ENCODE results near the gene PTGES.
"Not testable (repeated sequence)": the region's sequence is repeated elsewhere in the genome, so short reads cannot be mapped to it uniquely, and the experiment has no call there.

The PTGES gene

DNA sequence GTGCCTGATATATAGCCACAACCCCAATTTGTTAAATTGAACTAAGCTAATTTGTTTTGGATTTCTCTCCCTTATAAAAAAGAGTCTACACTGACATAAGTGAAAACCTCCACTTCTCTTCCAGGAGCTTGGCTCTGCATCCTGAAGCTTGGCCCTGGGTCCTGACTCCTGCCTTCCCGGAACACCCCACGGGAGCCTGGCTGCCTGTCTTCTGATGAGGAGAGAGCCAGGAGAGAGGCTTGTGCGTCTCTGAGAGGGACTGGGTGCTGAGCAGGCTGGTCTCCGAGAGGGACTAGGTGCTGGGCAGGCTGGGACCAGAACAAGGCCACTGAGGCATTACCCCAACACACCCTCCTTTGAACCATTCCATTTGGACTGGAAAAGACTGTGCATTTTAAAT is 6.5 kb upstream of the PTGES start:
- no peak for DNase-seq (ENCODE audit: low spot score)
- TF ChIP-seq, protein P1, sequence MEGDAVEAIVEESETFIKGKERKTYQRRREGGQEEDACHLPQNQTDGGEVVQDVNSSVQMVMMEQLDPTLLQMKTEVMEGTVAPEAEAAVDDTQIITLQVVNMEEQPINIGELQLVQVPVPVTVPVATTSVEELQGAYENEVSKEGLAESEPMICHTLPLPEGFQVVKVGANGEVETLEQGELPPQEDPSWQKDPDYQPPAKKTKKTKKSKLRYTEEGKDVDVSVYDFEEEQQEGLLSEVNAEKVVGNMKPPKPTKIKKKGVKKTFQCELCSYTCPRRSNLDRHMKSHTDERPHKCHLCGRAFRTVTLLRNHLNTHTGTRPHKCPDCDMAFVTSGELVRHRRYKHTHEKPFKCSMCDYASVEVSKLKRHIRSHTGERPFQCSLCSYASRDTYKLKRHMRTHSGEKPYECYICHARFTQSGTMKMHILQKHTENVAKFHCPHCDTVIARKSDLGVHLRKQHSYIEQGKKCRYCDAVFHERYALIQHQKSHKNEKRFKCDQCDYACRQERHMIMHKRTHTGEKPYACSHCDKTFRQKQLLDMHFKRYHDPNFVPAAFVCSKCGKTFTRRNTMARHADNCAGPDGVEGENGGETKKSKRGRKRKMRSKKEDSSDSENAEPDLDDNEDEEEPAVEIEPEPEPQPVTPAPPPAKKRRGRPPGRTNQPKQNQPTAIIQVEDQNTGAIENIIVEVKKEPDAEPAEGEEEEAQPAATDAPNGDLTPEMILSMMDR (IDR thresholded peaks at IDR 0.05; ENCODE audit: extremely low read depth, missing control alignments) = no peak

DNA sequence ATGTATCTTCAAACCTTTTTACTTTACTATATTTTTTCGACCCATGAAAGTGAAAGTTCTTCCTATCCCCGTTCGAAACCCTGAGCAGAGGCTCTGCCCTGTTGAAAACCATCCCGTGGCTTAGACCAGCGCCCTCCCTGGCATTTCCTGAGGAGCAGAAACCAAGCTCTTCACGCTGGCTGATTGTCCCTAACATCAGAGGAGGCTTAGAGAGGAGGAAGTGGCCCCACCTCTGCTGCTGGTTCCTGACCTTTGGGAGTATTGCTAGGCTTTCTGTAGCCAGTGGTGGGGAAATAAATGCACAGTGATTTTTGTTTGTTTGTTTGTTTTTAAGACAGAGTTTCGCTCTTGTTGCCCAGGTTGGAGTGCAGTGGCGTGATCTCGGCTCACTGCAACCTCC is 4.2 kb upstream of the PTGES start:
- TF ChIP-seq, protein P1 (IDR thresholded peaks at IDR 0.05; ENCODE audit: extremely low read depth, missing control alignments) = no peak
- no peak for DNase-seq (ENCODE audit: low spot score)

DNA sequence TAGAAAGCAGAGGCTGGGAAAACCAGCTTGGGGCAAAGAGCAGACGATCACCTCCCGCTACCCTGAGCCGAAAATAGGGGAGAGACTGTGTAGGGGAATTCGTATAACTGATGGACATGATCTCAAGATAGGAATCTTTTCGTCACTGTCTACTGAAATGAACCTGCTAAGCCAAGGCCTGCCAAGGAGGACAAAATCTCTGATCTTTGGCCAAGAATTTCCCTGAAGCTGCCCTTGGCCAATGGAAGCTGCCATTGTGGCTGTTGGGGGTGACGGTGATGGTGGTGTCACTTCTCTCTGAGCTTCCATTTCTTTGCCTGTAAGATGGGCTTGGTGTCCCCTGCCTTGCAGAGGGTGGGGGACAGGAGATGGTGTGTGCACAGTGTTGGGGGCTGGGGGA is 3.3 kb upstream of the PTGES start:
- DNase-seq (ENCODE audit: low spot score) = no peak
- TF ChIP-seq, protein P1 (IDR thresholded peaks at IDR 0.05; ENCODE audit: extremely low read depth, missing control alignments) = no peak

DNA sequence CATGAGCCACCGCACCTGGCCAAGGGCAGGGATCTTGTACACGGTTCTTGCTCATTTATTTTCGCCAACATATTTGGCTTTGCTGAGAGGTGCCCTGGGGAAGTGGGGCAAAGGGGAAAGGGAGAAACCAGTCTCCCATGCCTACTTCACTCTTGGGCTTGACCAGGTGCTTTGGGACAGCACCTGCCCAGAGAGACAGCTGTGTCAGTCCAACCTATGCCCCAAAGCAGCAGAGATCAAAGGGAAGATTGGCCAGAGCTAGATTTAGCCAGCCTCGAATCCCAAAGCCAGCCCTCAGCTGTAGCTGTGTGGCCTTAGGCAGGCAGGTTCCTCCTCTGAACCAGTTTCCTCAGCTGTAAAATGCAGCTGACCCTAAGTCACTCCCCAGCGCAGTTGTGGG is 2.3 kb upstream of the PTGES start:
- TF ChIP-seq, protein P1 (IDR thresholded peaks at IDR 0.05; ENCODE audit: extremely low read depth, missing control alignments) = no peak

DNA sequence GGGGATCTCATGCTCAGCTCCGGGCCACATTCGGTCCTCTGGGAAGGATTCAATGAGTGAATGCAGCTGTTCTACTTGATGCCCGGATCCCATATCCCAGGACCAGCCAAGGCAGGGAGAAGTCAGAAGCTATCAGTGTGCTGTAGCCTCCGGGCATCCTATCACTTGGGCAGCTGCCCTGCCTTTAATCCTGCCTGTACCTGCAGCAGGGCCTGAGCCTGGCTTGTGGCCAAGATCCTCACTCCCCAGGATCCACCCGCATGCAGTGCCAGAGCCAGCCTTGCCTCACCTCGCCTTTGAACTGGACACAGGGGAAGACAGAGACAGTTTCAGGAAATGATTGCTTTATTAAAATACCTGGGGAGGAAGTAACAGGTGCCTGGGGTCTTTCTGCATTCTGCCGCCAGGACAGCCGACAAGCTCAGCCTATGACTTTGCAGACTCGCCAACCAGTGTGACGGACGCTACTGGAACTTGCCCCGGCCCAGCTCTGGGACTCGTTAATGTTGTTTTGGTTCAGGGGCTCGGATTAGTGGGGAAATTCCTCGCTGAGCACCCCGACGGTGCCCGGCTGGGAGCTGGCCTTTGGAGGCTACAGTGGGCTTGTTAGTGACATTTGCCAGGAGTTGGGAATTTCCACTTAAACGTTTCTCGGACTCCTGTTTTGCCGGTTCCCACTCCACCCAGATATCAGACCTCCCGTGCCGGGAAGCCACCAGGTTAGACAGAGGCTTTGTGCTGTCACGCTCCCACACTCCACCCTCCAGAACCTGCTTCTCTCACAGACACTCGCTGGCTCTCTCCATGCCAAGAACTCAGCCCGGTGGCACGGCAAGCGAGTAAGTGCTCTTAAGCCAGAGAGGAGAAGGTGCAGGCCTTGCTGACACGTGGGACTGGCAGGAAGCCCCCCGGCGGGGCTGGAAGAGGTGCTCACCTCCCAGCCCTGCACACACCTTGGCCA is 721 bp downstream of the PTGES start:
- TF ChIP-seq, protein P1 (IDR thresholded peaks at IDR 0.05; ENCODE audit: extremely low read depth, missing control alignments) = no peak
- no peak for DNase-seq (ENCODE audit: low spot score)

More for the DNA sequence above, 2.3 kb upstream of the PTGES start:
- no peak for DNase-seq (ENCODE audit: low spot score)

DNA sequence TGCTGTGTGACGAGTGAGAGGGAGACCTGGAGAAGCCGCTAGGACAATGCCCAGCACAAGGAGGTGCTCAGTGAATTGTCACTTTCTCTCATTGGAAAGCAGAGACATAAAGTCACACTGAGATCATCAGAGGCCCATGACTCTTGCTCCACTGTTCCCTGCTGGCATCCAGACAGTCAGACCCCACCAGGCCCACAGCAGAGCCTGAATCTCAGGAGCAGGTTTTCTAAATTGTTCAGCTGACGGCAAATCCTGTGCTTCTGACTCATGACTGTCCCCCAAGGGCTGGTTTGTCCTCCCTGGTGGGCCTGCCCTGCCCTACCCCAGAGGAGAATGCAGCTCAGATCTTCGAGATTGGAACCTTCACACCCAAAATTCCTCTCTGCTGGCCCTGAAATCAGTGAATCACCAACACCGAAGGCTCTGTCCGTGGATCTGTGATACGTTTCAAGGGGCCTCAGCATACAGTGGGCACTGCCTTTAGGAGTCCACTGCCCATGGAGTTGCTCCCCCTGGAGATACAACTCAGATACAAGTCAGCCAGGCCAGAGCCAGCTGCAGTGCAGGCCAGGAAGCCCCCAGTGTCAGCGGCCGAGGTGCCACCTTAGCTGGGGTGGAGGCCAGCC is 2.7 kb downstream of the PTGES start:
- DNase-seq (ENCODE audit: low spot score) = no peak
- TF ChIP-seq, protein P1 (IDR thresholded peaks at IDR 0.05; ENCODE audit: extremely low read depth, missing control alignments) = no peak

DNA sequence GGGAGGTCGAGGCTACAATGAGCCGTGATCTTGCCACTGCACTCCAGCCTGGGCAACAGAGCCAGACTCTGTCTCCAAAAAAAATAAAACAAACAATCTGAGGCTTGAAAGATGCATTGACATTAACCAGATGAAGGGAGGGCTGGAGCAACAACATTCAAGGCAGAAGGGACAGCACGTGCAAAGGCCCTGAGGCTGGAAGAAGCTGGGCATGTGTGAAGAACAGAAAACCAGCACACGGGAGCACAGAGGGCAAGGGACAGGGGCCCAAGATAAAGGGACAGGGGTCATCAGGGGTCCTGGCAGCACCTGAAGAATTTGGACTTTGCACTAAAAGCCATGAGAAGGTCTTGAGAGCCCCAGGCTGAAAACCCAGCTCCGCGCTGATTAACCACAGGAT is 3.3 kb downstream of the PTGES start:
- DNase-seq (ENCODE audit: low spot score) = no peak
- TF ChIP-seq, protein P1 (IDR thresholded peaks at IDR 0.05; ENCODE audit: extremely low read depth, missing control alignments) = no peak

DNA sequence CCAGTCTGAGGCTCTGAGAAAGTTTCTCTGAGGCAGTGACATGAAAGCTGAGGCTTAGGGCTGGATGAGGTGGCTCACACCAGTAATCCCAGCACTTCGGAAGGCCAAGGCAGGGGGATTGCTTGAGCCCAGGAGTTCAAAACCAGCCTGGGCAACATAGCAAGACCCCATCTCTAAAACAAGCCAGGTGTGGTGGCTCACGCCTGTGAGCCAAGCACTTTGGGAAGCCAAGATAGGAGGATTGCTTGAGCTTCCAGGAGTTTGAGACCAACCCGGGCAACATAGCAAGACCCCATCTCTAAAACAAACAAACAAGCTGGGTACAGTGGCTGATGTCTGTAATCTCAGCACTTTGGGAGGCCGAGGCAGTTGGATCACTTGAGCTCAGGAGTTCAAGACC is 3.8 kb downstream of the PTGES start:
- not testable (repeated sequence) for DNase-seq (ENCODE audit: low spot score)

Data from GM20000 (cell line).